ENCODE data around the gene ENAH.
A peak's percentile ranks its signal among the peaks of the same experiment; 100 is the strongest.

Gene ENAH

GRCh38 chr1:225445639-225446594, 207.0 kb downstream of the ENAH start:
- H3K4me3 ChIP-seq (ENCODE audit: low read length) = no peak overlapping the region
- peak overlapping the region; percentile 36 for H3K9ac ChIP-seq (ENCODE audit: low read length)
- H3K4me1 ChIP-seq (ENCODE audit: control insufficient read depth, insufficient read depth, low read length) = peaks cover 67% of the 10 kb centered on the region
- no peaks in the 10 kb centered on the region for H3K9me3 ChIP-seq (ENCODE audit: control insufficient read depth, low read length)
- no peaks in the 10 kb centered on the region for H3K27me3 ChIP-seq (ENCODE audit: control insufficient read depth, insufficient read depth, low read length)
- H3K36me3 ChIP-seq (ENCODE audit: control insufficient read depth, insufficient read depth, low read length) = no peaks in the 10 kb centered on the region

- Histone ChIP-seq H3K4me3 (ENCODE audit: low read length) (no peak overlapping the region), H3K9ac (ENCODE audit: low read length) (no peak overlapping the region), H3K4me1 (ENCODE audit: control insufficient read depth, insufficient read depth, low read length) (peaks cover 56% of the 10 kb centered on the region)
Observed at GRCh38 chr1:225442123-225442505, 210.8 kb downstream of the ENAH start.

GRCh38 chr1:225441314-225442122, 211.4 kb downstream of the ENAH start:
- Histone ChIP-seq H3K4me1 (ENCODE audit: control insufficient read depth, insufficient read depth, low read length) (peaks cover 50% of the 10 kb centered on the region), H3K9ac (ENCODE audit: low read length) (no peak overlapping the region), H3K9me3 (ENCODE audit: control insufficient read depth, low read length) (no peaks in the 10 kb centered on the region), H3K4me3 (ENCODE audit: low read length) (no peak overlapping the region), H3K36me3 (ENCODE audit: control insufficient read depth, insufficient read depth, low read length) (no peaks in the 10 kb centered on the region), H3K27me3 (ENCODE audit: control insufficient read depth, insufficient read depth, low read length) (no peaks in the 10 kb centered on the region)

More at GRCh38 chr1:225442123-225442505, 210.8 kb downstream of the ENAH start:
- Histone ChIP-seq H3K9me3 (ENCODE audit: control insufficient read depth, low read length) (no peaks in the 10 kb centered on the region), H3K36me3 (ENCODE audit: control insufficient read depth, insufficient read depth, low read length) (no peaks in the 10 kb centered on the region), H3K27me3 (ENCODE audit: control insufficient read depth, insufficient read depth, low read length) (no peaks in the 10 kb centered on the region)

DNA sequence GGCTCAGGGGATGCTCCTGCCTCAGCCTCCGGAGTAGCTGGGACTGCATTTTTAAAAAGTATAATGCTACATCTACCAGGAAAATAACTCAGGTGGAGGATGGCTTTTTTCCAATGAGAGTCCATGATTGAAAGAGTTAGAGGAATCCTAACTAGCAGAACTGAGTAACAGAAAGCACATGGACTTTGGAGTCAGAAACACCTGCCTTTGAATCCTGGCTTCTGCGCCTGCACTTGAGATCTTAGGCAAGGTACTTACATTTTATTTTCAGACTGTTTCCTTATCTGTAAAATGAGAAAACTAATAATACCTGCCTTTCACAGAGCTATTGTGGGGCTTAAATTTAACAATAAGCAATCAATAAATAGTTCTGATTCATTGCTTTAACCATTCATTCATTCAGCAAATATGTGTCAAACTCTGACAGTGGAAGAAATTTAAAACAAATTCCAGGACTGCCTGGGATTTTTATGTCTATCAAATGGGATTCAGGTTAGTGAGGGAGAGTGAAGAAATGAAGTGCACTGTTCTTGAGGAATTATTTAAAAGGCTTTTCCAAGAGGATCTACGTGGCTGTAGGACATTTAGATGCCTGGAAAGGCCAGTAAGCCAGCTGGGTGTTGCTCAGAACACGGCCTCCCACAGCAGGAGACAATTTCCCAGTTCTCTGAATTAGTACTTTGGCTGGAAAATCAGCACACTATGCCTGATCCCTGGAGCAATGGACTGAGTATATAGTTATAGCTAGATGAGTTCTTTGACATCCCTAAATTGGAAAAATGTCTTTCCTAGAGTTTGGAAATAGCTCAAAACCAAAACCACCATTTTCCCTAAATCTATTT, 212.3 kb downstream of the ENAH start:
- Histone ChIP-seq H3K9me3 (ENCODE audit: control insufficient read depth, low read length) (no peaks in the 10 kb centered on the region), H3K4me3 (ENCODE audit: low read length) (no peak overlapping the region), H3K27me3 (ENCODE audit: control insufficient read depth, insufficient read depth, low read length) (no peaks in the 10 kb centered on the region), H3K4me1 (ENCODE audit: control insufficient read depth, insufficient read depth, low read length) (peaks cover 41% of the 10 kb centered on the region), H3K36me3 (ENCODE audit: control insufficient read depth, insufficient read depth, low read length) (no peaks in the 10 kb centered on the region), H3K9ac (ENCODE audit: low read length) (no peak overlapping the region)

- Histone ChIP-seq H3K36me3 (ENCODE audit: control insufficient read depth, insufficient read depth, low read length) (no peaks in the 10 kb centered on the region), H3K9ac (ENCODE audit: low read length) (no peak overlapping the region), H3K27me3 (ENCODE audit: control insufficient read depth, insufficient read depth, low read length) (no peaks in the 10 kb centered on the region), H3K9me3 (ENCODE audit: control insufficient read depth, low read length) (no peaks in the 10 kb centered on the region), H3K4me3 (ENCODE audit: low read length) (no peak overlapping the region), H3K4me1 (ENCODE audit: control insufficient read depth, insufficient read depth, low read length) (peaks cover 30% of the 10 kb centered on the region)
Observed at GRCh38 chr1:225437710-225438437, 215.0 kb downstream of the ENAH start.
